GM18517 (cell line): ENCODE data around the gene SLC25A33.

Experiments
- ATAC-seq: cut with Tn5 transposase; IDR thresholded peaks from one replicate; pipeline ENCODE4 v1.9.1; 2021; ENCODE audit warnings: mild to moderate bottlenecking, moderate library complexity; ENCODE audit not compliant: unreplicated experiment

The SLC25A33 gene

GRCh38 chr1:9599741-9600140, 60.5 kb downstream of the SLC25A33 start:
- no peak for ATAC-seq

DNA sequence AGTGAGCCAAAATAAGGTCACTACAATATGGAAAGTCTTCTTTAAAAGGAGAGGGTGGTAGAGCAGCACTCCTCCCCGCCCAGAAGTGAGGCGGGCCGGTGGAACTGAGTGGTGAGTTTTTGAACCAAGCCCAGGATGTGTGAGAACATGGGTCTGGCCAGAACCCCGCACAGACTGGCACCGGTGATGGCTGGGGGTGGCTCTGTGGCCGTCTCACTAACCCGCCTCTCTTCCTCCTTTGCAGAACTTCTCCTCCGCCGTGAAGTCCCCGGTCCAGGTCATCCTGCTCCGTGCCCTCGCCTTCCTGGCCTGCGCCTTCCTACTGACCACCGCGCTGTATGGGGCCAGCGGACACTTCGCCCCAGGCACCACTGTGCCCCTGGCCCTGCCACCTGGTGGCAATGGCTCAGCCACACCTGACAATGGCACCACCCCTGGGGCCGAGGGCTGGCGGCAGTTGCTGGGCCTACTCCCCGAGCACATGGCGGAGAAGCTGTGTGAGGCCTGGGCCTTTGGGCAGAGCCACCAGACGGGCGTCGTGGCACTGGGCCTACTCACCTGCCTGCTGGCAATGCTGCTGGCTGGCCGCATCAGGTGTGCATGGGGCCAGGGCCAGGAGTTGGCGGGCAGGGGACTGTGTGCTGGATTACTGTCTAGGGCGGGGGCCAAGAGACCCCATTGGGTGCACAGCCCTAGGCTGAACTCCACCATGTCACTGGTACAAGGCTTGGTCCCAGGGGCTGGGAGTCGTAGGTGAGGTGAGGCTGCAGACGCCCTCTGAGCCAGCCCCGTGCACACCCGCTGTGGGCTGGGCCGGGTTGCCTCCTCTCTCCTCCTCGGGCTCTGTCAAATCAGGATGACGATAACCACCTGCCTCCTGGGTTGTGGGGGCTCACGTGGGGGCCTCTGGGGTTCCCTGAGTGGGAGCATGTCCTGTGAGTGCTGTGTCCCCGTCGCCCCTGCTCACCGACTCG, 61.9 kb downstream of the SLC25A33 start:
- no peak for ATAC-seq

GRCh38 chr1:9601942-9602793, 62.9 kb downstream of the SLC25A33 start:
- ATAC-seq: no peak

DNA sequence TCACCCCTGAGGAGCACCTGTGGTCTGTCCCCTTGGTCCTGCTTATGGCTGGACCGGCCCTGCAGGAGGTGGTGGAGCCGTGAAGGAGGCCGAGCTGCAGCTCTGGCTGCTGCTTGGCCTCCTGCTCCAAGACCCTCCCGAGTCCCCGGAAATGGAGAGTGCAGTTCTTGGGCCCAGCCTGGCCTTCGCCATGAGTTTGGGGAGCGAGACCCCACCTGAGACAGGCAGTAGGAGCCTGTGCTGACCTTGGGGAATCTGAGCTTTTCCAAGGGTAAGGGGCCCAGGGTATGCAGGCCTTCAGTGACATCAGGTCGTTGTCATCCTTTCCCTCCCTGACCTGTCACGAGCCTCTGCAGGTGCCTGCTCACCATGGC, 63.5 kb downstream of the SLC25A33 start:
- no peak for ATAC-seq

DNA sequence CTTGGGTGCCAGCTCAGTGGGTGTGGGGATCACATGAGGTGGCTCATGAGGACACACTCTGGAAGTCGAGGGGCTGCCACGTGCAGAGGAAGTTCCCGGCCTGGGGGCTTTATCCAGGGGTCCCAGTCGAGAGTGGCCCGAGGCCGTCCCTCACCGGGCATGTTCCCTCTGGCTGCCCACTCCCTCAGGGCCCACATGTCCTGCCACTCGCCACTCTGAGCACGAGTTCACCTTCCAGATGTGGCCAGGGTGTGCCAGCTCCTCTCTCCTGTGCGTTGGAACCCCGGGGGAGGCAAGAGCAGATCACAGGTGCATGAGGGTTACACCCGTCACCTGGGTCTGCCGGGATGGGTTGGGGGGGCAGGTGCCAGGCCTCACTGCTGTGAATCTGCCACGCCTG, 64.0 kb downstream of the SLC25A33 start:
- ATAC-seq: no peak

- ATAC-seq: no peak
Observed at GRCh38 chr1:9603766-9604753, 64.8 kb downstream of the SLC25A33 start.

DNA sequence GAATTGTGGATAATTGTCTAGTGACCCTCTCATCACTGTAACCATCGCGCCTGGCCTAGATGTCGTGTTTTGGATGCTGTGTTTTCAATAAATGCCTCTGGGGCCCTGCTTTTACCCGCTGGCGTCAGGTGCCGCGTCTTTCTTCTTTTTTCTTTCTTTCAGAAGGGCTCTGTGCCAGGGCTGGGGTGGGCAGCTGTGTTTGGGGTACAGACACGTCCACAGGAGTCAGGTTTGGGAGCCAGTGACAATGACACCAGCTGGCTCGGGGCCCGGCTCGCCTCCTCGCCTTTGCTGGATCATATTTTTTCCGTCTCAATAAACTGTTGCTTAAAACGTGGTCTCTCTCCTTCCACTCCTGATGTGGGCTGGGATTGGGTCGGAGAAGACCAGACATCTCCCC, 65.6 kb downstream of the SLC25A33 start:
- ATAC-seq: no peak

DNA sequence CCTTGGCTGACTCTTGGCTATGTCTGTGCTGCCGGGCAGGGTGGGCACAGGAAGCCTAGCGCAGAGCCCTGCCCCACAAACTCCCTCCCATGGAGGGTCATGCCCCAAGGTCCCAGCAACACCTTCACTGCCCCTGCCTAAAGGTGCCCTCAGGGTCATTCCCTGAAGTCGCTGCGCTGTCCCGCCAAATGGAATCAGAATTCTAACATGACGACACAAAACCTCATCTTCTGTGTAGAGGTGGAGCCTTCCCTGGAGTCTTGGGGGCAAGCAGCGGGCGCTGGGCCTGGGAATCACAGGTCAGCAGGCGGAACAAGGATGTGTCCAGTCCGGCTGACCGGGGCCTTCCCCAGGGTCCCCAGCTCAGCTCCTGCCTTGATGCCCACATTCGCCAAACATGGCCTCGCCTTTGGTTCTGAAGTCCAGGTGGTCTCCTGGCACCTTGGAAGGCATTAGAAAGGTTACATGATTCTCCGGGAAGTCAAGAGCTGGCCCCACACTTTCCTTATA, 66.7 kb downstream of the SLC25A33 start:
- ATAC-seq: no peak

- no peak for ATAC-seq
Observed at GRCh38 chr1:9606458-9606857, 67.2 kb downstream of the SLC25A33 start.

DNA sequence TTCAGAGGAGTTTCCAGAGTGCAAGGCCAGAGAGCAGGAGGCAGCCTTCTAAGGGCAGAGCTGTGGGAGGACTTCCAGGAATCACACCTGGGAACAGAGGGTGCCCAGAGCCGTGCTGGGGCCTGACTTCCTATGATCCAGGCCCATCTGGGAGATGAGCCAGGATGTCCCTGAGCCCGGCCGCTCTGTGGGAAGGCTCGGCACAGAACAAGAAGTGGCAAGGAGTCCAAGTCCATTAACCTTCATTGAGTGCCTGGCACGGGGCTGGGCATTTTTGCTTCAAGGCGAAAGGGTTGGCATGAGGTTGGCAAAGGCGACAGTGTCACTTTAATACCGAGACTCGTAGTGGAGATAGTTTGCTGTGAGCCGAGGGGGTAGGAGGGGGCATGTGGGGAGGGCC, 67.7 kb downstream of the SLC25A33 start:
- no peak for ATAC-seq

- no peak for ATAC-seq
Observed at GRCh38 chr1:9607352-9607751, 68.1 kb downstream of the SLC25A33 start.

DNA sequence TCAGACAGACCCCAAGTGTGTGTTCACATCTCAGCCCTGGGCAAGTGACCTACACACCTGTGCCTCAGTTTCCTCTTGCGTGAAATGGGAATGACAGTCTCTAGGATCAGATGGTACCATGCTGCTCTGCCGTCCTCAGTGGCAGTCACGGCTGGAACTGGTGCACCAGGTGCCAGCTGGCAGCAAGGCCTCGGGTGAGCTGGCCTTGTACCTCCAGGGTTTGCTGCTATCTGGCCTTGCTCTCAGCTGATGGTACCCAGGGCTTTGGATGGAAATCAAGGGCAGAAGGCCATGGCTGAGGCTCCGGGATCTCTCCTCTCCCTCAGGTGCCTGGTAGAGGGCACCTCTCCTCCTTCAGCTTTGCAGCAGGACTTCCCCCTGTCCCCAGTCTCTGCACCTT, 70.7 kb downstream of the SLC25A33 start:
- ATAC-seq: no peak

DNA sequence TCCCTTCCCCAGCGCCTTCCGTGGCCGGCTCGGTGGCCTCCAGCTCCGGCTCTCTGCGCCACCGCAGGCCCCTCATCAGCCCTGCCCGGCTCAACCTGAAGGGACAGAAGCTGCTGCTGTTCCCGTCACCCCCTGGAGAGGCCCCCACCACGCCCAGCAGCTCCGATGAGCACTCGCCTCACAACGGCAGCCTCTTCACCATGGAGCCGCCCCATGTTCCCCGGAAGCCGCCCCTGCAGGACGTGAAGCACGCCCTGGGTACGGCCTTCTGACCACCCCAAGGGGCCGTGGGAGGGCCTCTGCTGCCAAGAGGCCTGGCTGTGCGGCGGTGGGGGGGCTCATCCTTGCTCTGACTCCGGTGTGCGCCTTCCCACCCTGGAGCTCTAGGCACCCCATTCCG, 71.3 kb downstream of the SLC25A33 start:
- ATAC-seq: no peak

DNA sequence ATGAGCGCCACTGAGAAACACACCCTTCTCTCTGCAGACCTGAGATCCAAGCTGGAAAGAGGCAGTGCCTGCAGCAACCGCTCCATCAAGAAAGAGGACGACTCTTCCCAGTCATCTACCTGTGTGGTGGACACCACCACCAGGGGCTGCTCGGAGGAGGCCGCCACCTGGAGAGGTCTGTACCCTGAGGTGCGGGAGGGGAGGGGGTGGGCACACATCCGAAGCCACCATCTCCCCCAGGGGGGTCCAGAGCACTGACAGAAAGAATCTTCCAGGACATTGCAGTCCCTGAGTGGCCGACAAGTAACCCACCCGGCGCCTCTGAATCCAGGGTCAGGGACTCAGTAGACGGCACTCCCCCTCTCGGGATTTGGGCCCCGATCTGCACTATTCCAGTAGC, 72.5 kb downstream of the SLC25A33 start:
- no peak for ATAC-seq

GRCh38 chr1:9612162-9612845, 73.0 kb downstream of the SLC25A33 start:
- no peak for ATAC-seq

DNA sequence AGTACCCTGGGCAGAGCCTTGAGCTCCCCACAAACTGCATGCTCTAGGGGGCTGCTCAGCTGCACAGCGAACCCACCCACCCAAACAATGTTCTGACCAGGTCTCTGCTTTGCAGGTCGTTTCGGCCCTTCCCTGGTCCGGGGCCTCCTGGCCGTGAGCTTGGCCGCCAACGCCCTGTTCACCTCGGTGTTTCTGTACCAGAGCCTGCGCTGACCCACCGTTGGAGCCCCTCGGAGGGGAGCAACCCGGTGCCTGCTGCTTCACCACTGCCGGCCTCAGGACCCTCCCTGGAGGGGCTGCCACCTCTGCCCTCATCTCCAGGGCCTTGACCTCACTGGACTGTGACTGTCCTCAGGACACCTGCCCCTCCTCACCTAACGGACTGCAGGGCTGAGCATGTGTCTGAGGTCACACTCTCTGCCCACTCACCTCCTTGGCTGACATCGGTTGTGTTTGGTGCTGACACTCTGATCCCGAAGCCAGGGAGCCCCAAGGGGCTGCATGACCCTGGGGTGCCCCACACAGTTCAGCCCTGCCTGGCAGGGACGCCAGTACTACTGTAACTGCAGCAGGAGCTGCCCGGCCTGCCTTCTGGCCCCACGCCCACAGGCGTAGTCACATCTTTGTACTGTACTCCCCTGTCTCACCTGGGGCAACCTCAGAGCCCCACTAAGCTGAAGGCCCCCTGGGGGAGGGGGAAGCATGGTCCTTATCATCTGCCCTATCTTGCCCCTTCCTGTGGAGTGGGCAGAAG, 73.8 kb downstream of the SLC25A33 start:
- ATAC-seq: no peak

DNA sequence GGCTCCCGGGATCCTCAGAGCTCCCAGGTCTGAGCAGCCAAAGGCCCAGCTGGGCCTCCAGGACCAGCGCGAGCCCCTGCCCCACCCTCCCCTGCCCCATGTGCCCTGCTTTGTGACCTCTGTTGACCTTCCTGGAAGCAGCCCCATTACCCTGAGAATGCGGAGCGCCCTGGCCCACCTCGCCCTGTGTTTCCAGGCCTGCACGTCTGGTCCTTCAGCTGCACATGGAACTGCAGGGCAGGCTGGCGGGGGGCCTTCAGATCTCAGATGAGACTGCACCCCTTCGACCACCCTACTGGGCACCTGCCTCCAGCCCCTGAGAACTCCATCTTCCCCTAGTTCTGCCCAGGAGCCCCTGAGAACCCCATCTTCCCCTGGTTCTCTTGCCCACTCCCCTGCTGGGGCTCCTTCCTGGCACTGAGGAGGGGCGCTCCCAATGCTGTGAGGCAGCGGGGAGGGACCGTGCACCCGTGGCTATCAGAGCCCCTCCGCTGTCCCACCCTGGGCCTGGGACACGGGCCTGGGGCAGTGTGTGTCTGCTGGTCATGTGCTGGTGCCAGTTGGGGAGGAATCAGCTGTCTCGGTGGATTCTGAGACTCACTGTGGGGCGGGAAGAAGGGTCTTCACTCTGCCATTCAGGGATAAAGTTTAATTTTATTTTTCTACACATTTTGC, 74.5 kb downstream of the SLC25A33 start:
- no peak for ATAC-seq

DNA sequence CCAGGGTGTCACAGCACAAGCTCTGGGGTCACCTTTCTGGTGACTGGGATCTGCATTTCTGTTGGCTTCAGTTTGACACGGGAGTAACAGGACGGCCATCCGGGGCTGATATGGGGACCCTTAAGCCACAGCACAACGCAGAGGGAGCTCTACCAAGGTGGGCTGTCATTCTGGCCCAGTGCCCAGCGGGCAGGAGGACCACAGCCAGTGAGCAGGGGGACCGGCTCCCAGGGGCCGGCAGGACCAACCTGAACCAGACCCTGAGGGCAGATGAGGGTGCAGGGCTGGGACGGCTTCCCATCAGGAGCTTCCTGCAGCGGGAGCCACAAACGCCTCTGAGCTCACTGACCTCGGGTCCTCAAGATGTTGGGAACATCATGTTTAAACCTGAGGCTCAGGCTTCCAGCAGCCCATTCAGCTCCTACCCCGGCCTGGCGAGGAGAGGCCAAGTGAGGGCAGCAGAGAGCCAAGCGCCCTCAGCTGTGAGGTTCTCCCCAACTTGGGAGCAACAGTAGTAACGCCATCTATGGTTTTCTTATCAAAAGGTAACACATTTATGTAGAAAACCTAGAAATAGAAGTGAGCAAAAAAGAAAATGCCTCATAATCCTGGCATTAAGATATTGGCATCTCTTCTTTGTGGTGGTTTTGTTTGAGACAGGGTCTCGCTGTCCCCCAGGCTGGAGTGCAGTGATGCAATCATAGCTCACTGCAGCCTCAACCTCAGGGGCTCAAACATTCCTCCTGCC, 76.2 kb downstream of the SLC25A33 start:
- ATAC-seq: no peak
